Body of pancreas (tissue), 4 donors: ENCODE data around the gene EVL.

Source experiments
- CTCF ChIP-seq, 7 experiments: fragments of 450-650 bp in 4 of 7; fragments of 200-600 bp in 3 of 7; sonication (generic) in 3 of 7; IDR thresholded peaks; one replicate each; pipeline ENCODE4 v1.5.1; 2016 to 2019; ENCODE audit warnings: antibody characterized with exemption in 7 of 7
- POLR2A ChIP-seq, 3 donors: fragments of 450-650 bp; IDR thresholded peaks; one replicate each; pipeline ENCODE4 v1.6.1; 2016; ENCODE audit warnings: antibody characterized with exemption in 3 of 3, mild to moderate bottlenecking in 2 of 3

- TF ChIP-seq CTCF (IDR thresholded peaks at IDR 0.05) (no peak), POLR2A (IDR thresholded peaks at IDR 0.05) (no peak)
Measured at GRCh38 chr14:100123618-100124017, 58.4 kb downstream of the EVL start.
